ENCODE measurements around the gene S100A10.

GRCh38 chr1:151986501-151987190, 7.0 kb downstream of the S100A10 start:
- TF ChIP-seq POLR2AphosphoS5 (IDR thresholded peaks at IDR 0.05; ENCODE audit: borderline replicate concordance, low read depth, low read length) (no peak), FOXP2 (optimal IDR thresholded peaks at IDR 0.05; ENCODE audit: control extremely low read depth, extremely low read length, insufficient read depth) (no peak)

All from SK-N-MC (cell line).